Measurements from ENCODE around the gene DNALI1.
"Not testable (repeated sequence)": the region's sequence is repeated elsewhere in the genome, so short reads cannot be mapped to it uniquely, and the experiment has no call there.

The DNALI1 gene

DNA sequence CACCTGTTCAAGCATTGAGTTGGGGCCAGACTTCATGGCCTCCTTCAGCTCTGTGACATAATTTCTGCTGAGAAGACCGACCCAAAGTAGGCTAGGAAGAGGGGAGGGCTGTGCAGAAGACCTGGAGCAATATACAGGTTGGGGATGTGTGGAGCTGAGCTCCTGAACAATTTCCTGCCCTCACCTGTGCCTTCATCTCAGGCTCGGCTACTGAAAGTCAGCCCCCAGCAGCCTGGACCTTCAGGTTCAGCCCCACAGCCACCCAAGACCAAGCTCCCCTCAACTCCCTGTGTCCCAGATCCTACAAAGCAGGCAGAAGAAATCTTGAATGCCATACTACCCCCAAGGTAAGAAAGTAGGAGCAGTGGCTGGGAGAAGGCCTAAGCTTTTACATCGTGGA, 662 bp downstream of the DNALI1 start:
- peak overlapping the region in 1 of 2 experiments; percentile 42 for H3K18ac ChIP-seq (ENCODE audit: low read depth in 1 of 2, low read length in 2 of 2)
- H3K36me3 ChIP-seq (ENCODE audit: control insufficient read depth in 1 of 2, insufficient read depth in 2 of 2, low read depth in 1 of 2, low read length in 2 of 2) = peaks cover 16 to 19% of the 10 kb centered on the region in 2 experiments
- no peak overlapping the region for H2BK5ac ChIP-seq (ENCODE audit: low read depth, low read length, poor library complexity, severe bottlenecking)
- H2AK5ac ChIP-seq (ENCODE audit: low read length, severe bottlenecking) = no peak overlapping the region
- H3K27ac ChIP-seq (ENCODE audit: low read length, poor library complexity, severe bottlenecking) = no peak overlapping the region
- peak overlapping the region in 1 of 2 experiments; percentile 75 for H3K4me3 ChIP-seq (ENCODE audit: insufficient read depth in 1 of 2, low read depth in 1 of 2, low read length in 2 of 2)
- H3K4me1 ChIP-seq (ENCODE audit: control insufficient read depth, insufficient read depth, low read depth, low read length) = peaks cover 16% of the 10 kb centered on the region
- peak overlapping the region in 1 of 2 experiments; percentile 14 for H3K14ac ChIP-seq (ENCODE audit: low read length in 2 of 2)
- H2BK15ac ChIP-seq (ENCODE audit: low read depth, poor library complexity, severe bottlenecking) = no peak overlapping the region
- peak overlapping the region in 1 of 2 experiments; percentile 51 for H2BK12ac ChIP-seq (ENCODE audit: low read length in 2 of 2)
- H2BK120ac ChIP-seq (ENCODE audit: low read depth, low read length) = no peak overlapping the region
- DNase-seq = no peak
- H3K4ac ChIP-seq (ENCODE audit: low read depth in 1 of 2, low read length in 2 of 2) = peak overlapping the region in 1 of 2 experiments; percentile 55
- peak overlapping the region; percentile 87 for H3K9ac ChIP-seq (ENCODE audit: low read length)
- peak overlapping the region; percentile 51 for H3K4me2 ChIP-seq (ENCODE audit: low read length, poor library complexity, severe bottlenecking)
- no peak overlapping the region for H4K91ac ChIP-seq (ENCODE audit: low read length)
- H3K23ac ChIP-seq (ENCODE audit: low read length in 2 of 2) = no peak overlapping the region
- H2AFZ ChIP-seq (ENCODE audit: low read depth, low read length) = no peak overlapping the region
- peak overlapping the region; percentile 68 for H4K8ac ChIP-seq (ENCODE audit: low read length)
- H3K9me3 ChIP-seq (ENCODE audit: control insufficient read depth, low read length) = no peaks in the 10 kb centered on the region
- peaks cover 4% of the 10 kb centered on the region for H3K79me1 ChIP-seq (replicated peaks; ENCODE audit: low read length, poor library complexity, severe bottlenecking)
- WGBS = 92% methylated on average over 3 of the region's 3 CpGs
- H3K27me3 ChIP-seq (ENCODE audit: control insufficient read depth in 1 of 2, insufficient read depth in 1 of 2, low read length in 2 of 2) = no peaks in the 10 kb centered on the region

DNA sequence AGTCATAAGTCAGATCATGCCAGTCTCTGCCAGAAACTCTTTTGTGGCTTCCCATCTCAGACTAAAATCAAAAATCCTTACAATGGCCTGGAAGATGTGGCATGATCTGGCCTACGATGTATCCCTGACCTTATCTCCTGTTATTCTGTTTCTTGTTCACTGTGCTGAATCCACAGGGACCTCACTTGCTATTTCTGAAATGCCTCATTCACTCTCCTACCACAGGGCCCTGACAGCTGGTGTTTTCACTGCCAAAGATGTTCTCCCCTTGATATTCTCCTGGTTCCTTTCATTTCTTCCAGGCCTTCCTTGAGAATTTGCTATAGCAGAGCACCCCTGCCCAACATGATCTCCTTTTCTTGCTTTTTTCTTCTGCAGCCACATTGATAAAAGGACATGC, 1.7 kb downstream of the DNALI1 start:
- Histone ChIP-seq H3K27me3 (ENCODE audit: control insufficient read depth in 1 of 2, insufficient read depth in 1 of 2, low read length in 2 of 2) (no peaks in the 10 kb centered on the region), H3K14ac (ENCODE audit: low read length in 2 of 2) (no peak overlapping the region), H3K4me2 (ENCODE audit: low read length, poor library complexity, severe bottlenecking) (no peak overlapping the region), H3K27ac (ENCODE audit: low read length, poor library complexity, severe bottlenecking) (no peak overlapping the region), H2AK5ac (ENCODE audit: low read length, severe bottlenecking) (no peak overlapping the region), H2BK5ac (ENCODE audit: low read depth, low read length, poor library complexity, severe bottlenecking) (no peak overlapping the region), H3K9ac (ENCODE audit: low read length) (no peak overlapping the region), H3K4me3 (ENCODE audit: insufficient read depth in 1 of 2, low read depth in 1 of 2, low read length in 2 of 2) (peak overlapping the region in 1 of 2 experiments; percentile 8), H3K18ac (ENCODE audit: low read depth in 1 of 2, low read length in 2 of 2) (no peak overlapping the region), H3K4ac (ENCODE audit: low read depth in 1 of 2, low read length in 2 of 2) (no peak overlapping the region), H3K4me1 (ENCODE audit: control insufficient read depth, insufficient read depth, low read depth, low read length) (peaks cover 13% of the 10 kb centered on the region), H4K8ac (ENCODE audit: low read length) (no peak overlapping the region), H2BK12ac (ENCODE audit: low read length in 2 of 2) (no peak overlapping the region), H3K9me3 (ENCODE audit: control insufficient read depth, low read length) (no peaks in the 10 kb centered on the region), H3K23ac (ENCODE audit: low read length in 2 of 2) (no peak overlapping the region), H2BK15ac (ENCODE audit: low read depth, poor library complexity, severe bottlenecking) (no peak overlapping the region), H2BK120ac (ENCODE audit: low read depth, low read length) (no peak overlapping the region), H4K91ac (ENCODE audit: low read length) (no peak overlapping the region), H2AFZ (ENCODE audit: low read depth, low read length) (no peak overlapping the region), H3K79me1 (replicated peaks; ENCODE audit: low read length, poor library complexity, severe bottlenecking) (peaks cover 2% of the 10 kb centered on the region), H3K36me3 (ENCODE audit: control insufficient read depth in 1 of 2, insufficient read depth in 2 of 2, low read depth in 1 of 2, low read length in 2 of 2) (peaks cover 20 to 26% of the 10 kb centered on the region in 2 experiments)
- DNase-seq = no peak
- 100% methylated on average over 1 of the region's 1 CpG for WGBS

DNA sequence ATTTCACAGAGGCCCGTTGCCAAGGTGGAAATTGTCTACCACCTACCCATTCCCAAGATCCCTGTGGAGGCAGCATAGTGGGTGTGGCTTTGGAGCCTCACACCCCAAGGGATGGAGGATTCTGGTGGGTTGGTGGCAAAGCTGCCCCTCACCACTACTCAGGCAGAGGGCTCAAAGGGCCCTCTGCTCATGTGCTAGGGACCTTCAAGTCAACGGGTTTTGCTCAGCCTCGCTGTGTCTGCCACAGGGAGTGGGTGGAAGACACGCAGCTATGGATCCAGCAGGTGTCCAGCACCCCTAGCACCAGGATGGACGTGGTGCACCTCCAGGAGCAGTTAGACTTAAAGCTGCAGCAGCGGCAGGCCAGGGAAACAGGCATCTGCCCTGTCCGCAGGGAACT, 2.3 kb downstream of the DNALI1 start:
- 81% methylated on average over 6 of the region's 7 CpGs for WGBS
- Histone ChIP-seq H2BK120ac (ENCODE audit: low read depth, low read length) (no peak overlapping the region), H3K27ac (ENCODE audit: low read length, poor library complexity, severe bottlenecking) (no peak overlapping the region), H3K9me3 (ENCODE audit: control insufficient read depth, low read length) (no peaks in the 10 kb centered on the region), H3K23ac (ENCODE audit: low read length in 2 of 2) (no peak overlapping the region), H3K9ac (ENCODE audit: low read length) (no peak overlapping the region), H3K79me1 (replicated peaks; ENCODE audit: low read length, poor library complexity, severe bottlenecking) (peaks cover 2% of the 10 kb centered on the region), H3K4me1 (ENCODE audit: control insufficient read depth, insufficient read depth, low read depth, low read length) (peaks cover 13% of the 10 kb centered on the region), H2BK12ac (ENCODE audit: low read length in 2 of 2) (peak overlapping the region in 1 of 2 experiments; percentile 15), H4K91ac (ENCODE audit: low read length) (no peak overlapping the region), H3K14ac (ENCODE audit: low read length in 2 of 2) (no peak overlapping the region), H3K4ac (ENCODE audit: low read depth in 1 of 2, low read length in 2 of 2) (no peak overlapping the region), H3K36me3 (ENCODE audit: control insufficient read depth in 1 of 2, insufficient read depth in 2 of 2, low read depth in 1 of 2, low read length in 2 of 2) (peaks cover 20 to 28% of the 10 kb centered on the region in 2 experiments), H3K4me3 (ENCODE audit: insufficient read depth in 1 of 2, low read depth in 1 of 2, low read length in 2 of 2) (no peak overlapping the region), H2AK5ac (ENCODE audit: low read length, severe bottlenecking) (no peak overlapping the region), H4K8ac (ENCODE audit: low read length) (no peak overlapping the region), H3K18ac (ENCODE audit: low read depth in 1 of 2, low read length in 2 of 2) (no peak overlapping the region), H3K27me3 (ENCODE audit: control insufficient read depth in 1 of 2, insufficient read depth in 1 of 2, low read length in 2 of 2) (no peaks in the 10 kb centered on the region), H3K4me2 (ENCODE audit: low read length, poor library complexity, severe bottlenecking) (no peak overlapping the region), H2AFZ (ENCODE audit: low read depth, low read length) (no peak overlapping the region), H2BK5ac (ENCODE audit: low read depth, low read length, poor library complexity, severe bottlenecking) (no peak overlapping the region), H2BK15ac (ENCODE audit: low read depth, poor library complexity, severe bottlenecking) (no peak overlapping the region)
- no peak for DNase-seq

DNA sequence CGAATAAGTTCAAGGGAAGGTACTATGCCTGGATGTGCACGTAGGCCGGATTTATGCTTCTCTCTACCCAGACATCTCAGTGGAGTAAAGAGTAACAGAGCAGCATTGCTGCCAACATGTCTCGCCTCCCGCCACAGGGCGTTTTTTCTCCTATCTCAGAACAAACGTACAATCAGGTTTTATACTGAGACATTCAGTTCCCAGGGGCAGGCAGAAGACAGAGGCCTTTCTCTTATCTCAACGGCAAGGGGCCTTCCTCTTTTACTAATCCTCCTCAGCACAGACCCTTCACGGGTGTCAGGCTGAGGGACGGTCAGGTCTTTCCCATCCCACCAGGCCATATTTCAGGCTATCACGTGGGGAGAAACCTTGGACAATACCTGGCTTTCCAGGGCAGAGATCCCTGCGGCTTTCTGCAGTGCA, 3.2 kb downstream of the DNALI1 start:
- H2BK5ac ChIP-seq (ENCODE audit: low read depth, low read length, poor library complexity, severe bottlenecking); H2BK15ac ChIP-seq (ENCODE audit: low read depth, poor library complexity, severe bottlenecking); H4K91ac ChIP-seq (ENCODE audit: low read length); H2AFZ ChIP-seq (ENCODE audit: low read depth, low read length); H3K4ac ChIP-seq (ENCODE audit: low read depth in 1 of 2, low read length in 2 of 2); H3K4me3 ChIP-seq (ENCODE audit: insufficient read depth in 1 of 2, low read depth in 1 of 2, low read length in 2 of 2); H2BK120ac ChIP-seq (ENCODE audit: low read depth, low read length); H3K27ac ChIP-seq (ENCODE audit: low read length, poor library complexity, severe bottlenecking); H3K9ac ChIP-seq (ENCODE audit: low read length); H2AK5ac ChIP-seq (ENCODE audit: low read length, severe bottlenecking); H3K4me2 ChIP-seq (ENCODE audit: low read length, poor library complexity, severe bottlenecking); DNase-seq; H2BK12ac ChIP-seq (ENCODE audit: low read length in 2 of 2); H3K14ac ChIP-seq (ENCODE audit: low read length in 2 of 2); H3K27me3 ChIP-seq (ENCODE audit: control insufficient read depth in 1 of 2, insufficient read depth in 1 of 2, low read length in 2 of 2); H3K23ac ChIP-seq (ENCODE audit: low read length in 2 of 2); H3K9me3 ChIP-seq (ENCODE audit: control insufficient read depth, low read length); H4K8ac ChIP-seq (ENCODE audit: low read length); H3K79me1 ChIP-seq (replicated peaks; ENCODE audit: low read length, poor library complexity, severe bottlenecking); H3K18ac ChIP-seq (ENCODE audit: low read depth in 1 of 2, low read length in 2 of 2): not testable (repeated sequence)
- Histone ChIP-seq H3K36me3 (ENCODE audit: control insufficient read depth in 1 of 2, insufficient read depth in 2 of 2, low read depth in 1 of 2, low read length in 2 of 2) (peaks cover 23 to 28% of the 10 kb centered on the region in 2 experiments), H3K4me1 (ENCODE audit: control insufficient read depth, insufficient read depth, low read depth, low read length) (peaks cover 11% of the 10 kb centered on the region)
- WGBS = 81% methylated on average over 12 of the region's 12 CpGs

Data from mesenchymal stem cell (in vitro differentiated cells and primary cell).